ENCODE data around the gene ROBO3.

ROBO3 gene

GRCh38 chr11:124865181-124865901, at the start of gene ROBO3:
TSS of gene ROBO3 (plus strand) at chr11:124865432. CDS start at chr11:124865578, 146 bp downstream.
- peak; percentile 36 for DNase-seq

GRCh38 chr11:124817036-124817435, 48.2 kb upstream of the ROBO3 start:
- DNase-seq: no peak

- no peak for DNase-seq
Observed at GRCh38 chr11:124821995-124822730, 43.1 kb upstream of the ROBO3 start.

GRCh38 chr11:124823512-124824376, 41.5 kb upstream of the ROBO3 start:
- DNase-seq: no peak

GRCh38 chr11:124825876-124826275, 39.4 kb upstream of the ROBO3 start:
- no peak for DNase-seq

- no peak for DNase-seq
Observed at GRCh38 chr11:124829986-124830385, 35.2 kb upstream of the ROBO3 start.

GRCh38 chr11:124830749-124831148, 34.5 kb upstream of the ROBO3 start:
- DNase-seq: no peak

- no peak for DNase-seq
Observed at GRCh38 chr11:124831897-124832296, 33.3 kb upstream of the ROBO3 start.

GRCh38 chr11:124832571-124832970, 32.7 kb upstream of the ROBO3 start:
- no peak for DNase-seq

- no peak for DNase-seq
Observed at GRCh38 chr11:124834526-124835180, 30.6 kb upstream of the ROBO3 start.

GRCh38 chr11:124835918-124836317, 29.3 kb upstream of the ROBO3 start:
- DNase-seq: no peak

GRCh38 chr11:124837491-124837856, 27.8 kb upstream of the ROBO3 start:
- peak; percentile 13 for DNase-seq

GRCh38 chr11:124838805-124839127, 26.5 kb upstream of the ROBO3 start:
- no peak for DNase-seq

GRCh38 chr11:124839128-124839971, 25.9 kb upstream of the ROBO3 start:
- no peak for DNase-seq

GRCh38 chr11:124839972-124840621, 25.1 kb upstream of the ROBO3 start:
- no peak for DNase-seq

- no peak for DNase-seq
Observed at GRCh38 chr11:124840666-124841065, 24.6 kb upstream of the ROBO3 start.

- no peak for DNase-seq
Observed at GRCh38 chr11:124841201-124841600, 24.0 kb upstream of the ROBO3 start.

- DNase-seq: no peak
Observed at GRCh38 chr11:124841840-124842239, 23.4 kb upstream of the ROBO3 start.

GRCh38 chr11:124842305-124842704, 22.9 kb upstream of the ROBO3 start:
- DNase-seq: no peak

- no peak for DNase-seq
Observed at GRCh38 chr11:124843616-124843910, 21.7 kb upstream of the ROBO3 start.

GRCh38 chr11:124844664-124845079, 20.6 kb upstream of the ROBO3 start:
- DNase-seq: no peak

Data from NCI-H2171 (cell line).